WTC11 (cell line): ENCODE measurements around the gene R3HDM1. TPM values are rescaled to one million over a fixed set of nuclear protein-coding genes. Genes with fewer than 3 reads are reported as not detected.
A peak's percentile ranks its signal among the peaks of the same experiment; 100 is the strongest.

ENCODE experiments used
- ATAC-seq: fragments of 200-7000 bp; cut with Tn5 transposase; 2 replicates; pipeline ENCODE4 v1.10.0; 2021; ENCODE audit warnings: mild to moderate bottlenecking, moderate library complexity
- CTCF ChIA-PET: fragments of 300-600 bp; sonication (Branson Sonifier 250); formaldehyde crosslinking; loops from one replicate; lab custom pipeline; 2021; ENCODE audit warnings: antibody characterized with exemption; lab: Charles Lee
- POLR2A ChIA-PET: fragments of 350-600 bp; sonication (Branson Sonifier 250); formaldehyde crosslinking; loops from one replicate; lab custom pipeline; 2021; ENCODE audit warnings: antibody characterized with exemption; lab: Charles Lee
- DNase-seq: peaks from one replicate; pipeline ENCODE4 v3.0.0; 2021; ENCODE audit warnings: low spot score
- H3K27ac Mint-ChIP-seq: 2 replicates; pipeline ENCODE4 v1.8.0; 2021; ENCODE audit warnings: mixed read lengths
- H3K27me3 Mint-ChIP-seq: 2 replicates; pipeline ENCODE4 v1.8.0; 2021; ENCODE audit warnings: low read depth, mild to moderate bottlenecking, moderate library complexity, mixed read lengths
- H3K36me3 Mint-ChIP-seq: 2 replicates; pipeline ENCODE4 v1.8.0; 2021; ENCODE audit warnings: mixed read lengths
- H3K4me1 Mint-ChIP-seq: 2 replicates; pipeline ENCODE4 v1.8.0; 2022; ENCODE audit warnings: mixed read lengths
- H3K4me3 Mint-ChIP-seq: 2 replicates; pipeline ENCODE4 v1.8.0; 2021; ENCODE audit warnings: mild to moderate bottlenecking, moderate library complexity, mixed read lengths
- H3K9me3 Mint-ChIP-seq: 2 replicates; pipeline ENCODE4 v1.8.0; 2021; ENCODE audit warnings: mixed read lengths
- ATF1 ChIP-seq: sonication (generic); formaldehyde crosslinking; IDR thresholded peaks from 2 replicates; pipeline ENCODE4 v1.8.1; 2023; ENCODE audit warnings: mild to moderate bottlenecking, moderate library complexity, missing genetic modification reagents
- CREB1 ChIP-seq: sonication (generic); formaldehyde crosslinking; IDR thresholded peaks from 2 replicates; pipeline ENCODE4 v1.8.0; 2023; ENCODE audit warnings: mild to moderate bottlenecking, missing genetic modification reagents
- FOXK1 ChIP-seq: sonication (generic); formaldehyde crosslinking; IDR thresholded peaks from 2 replicates; pipeline ENCODE4 v1.8.0; 2022; ENCODE audit warnings: mild to moderate bottlenecking, moderate library complexity, missing genetic modification reagents
- KAT7 ChIP-seq: sonication (generic); formaldehyde crosslinking; IDR thresholded peaks from 2 replicates; pipeline ENCODE4 v1.8.1; 2023; ENCODE audit warnings: missing genetic modification reagents, mild to moderate bottlenecking, borderline replicate concordance
- NR2C2 ChIP-seq: sonication (generic); formaldehyde crosslinking; IDR thresholded peaks from 2 replicates; pipeline ENCODE4 v1.8.0; 2022; ENCODE audit warnings: mild to moderate bottlenecking, missing genetic modification reagents
- NR3C1 ChIP-seq: sonication (generic); formaldehyde crosslinking; conservative IDR thresholded peaks from 2 replicates; pipeline ENCODE4 v1.8.1; 2023; ENCODE audit warnings: low read depth, mild to moderate bottlenecking, missing genetic modification reagents
- SOX15 ChIP-seq: fragments of 250-450 bp; sonication (Bioruptor Pico); IDR thresholded peaks from 2 replicates; pipeline ENCODE4 v1.9.0; 2021; ENCODE audit warnings: mild to moderate bottlenecking
- TEAD4 ChIP-seq: sonication (generic); formaldehyde crosslinking; IDR thresholded peaks from 2 replicates; pipeline ENCODE4 v1.8.0; 2022; ENCODE audit warnings: mild to moderate bottlenecking, missing genetic modification reagents
- ZNF121 ChIP-seq: sonication (generic); formaldehyde crosslinking; IDR thresholded peaks from 2 replicates; pipeline ENCODE4 v1.8.0; 2023; ENCODE audit warnings: missing genetic modification reagents
- ZNF138 ChIP-seq: sonication (generic); formaldehyde crosslinking; conservative IDR thresholded peaks from 2 replicates; pipeline ENCODE4 v1.8.1; 2022; ENCODE audit warnings: mild to moderate bottlenecking, moderate library complexity, missing genetic modification reagents
- ZNF219 ChIP-seq: sonication (generic); formaldehyde crosslinking; IDR thresholded peaks from 2 replicates; pipeline ENCODE4 v1.8.0; 2023; ENCODE audit warnings: missing genetic modification reagents, mild to moderate bottlenecking, borderline replicate concordance
- ZNF232 ChIP-seq: sonication (generic); formaldehyde crosslinking; IDR thresholded peaks from 2 replicates; pipeline ENCODE4 v1.8.0; 2022; ENCODE audit warnings: mild to moderate bottlenecking, missing genetic modification reagents
- ZNF416 ChIP-seq: fragments of 250-450 bp; sonication (Bioruptor Pico); IDR thresholded peaks from 2 replicates; pipeline ENCODE4 v1.9.0; 2021; ENCODE audit warnings: mild to moderate bottlenecking, inconsistent platforms
- total RNA-seq: library from RNA; stranded (reverse); gene quantifications from 3 replicates; pipeline ENCODE4 v1.2.3, GENCODE V29; 2021
- TF ChIP-seq, protein P1 (sequence below): sonication (generic); formaldehyde crosslinking; IDR thresholded peaks from 2 replicates; pipeline ENCODE4 v1.8.0; 2023; ENCODE audit warnings: mild to moderate bottlenecking, missing genetic modification reagents
- TF ChIP-seq, protein P2 (sequence below): sonication (generic); formaldehyde crosslinking; IDR thresholded peaks from 2 replicates; pipeline ENCODE4 v1.8.1; 2023; ENCODE audit warnings: mild to moderate bottlenecking, moderate library complexity, missing genetic modification reagents
- TF ChIP-seq, protein P3 (sequence below): sonication (generic); formaldehyde crosslinking; IDR thresholded peaks from 2 replicates; pipeline ENCODE4 v1.8.0; 2022; ENCODE audit warnings: mild to moderate bottlenecking, missing genetic modification reagents
- TF ChIP-seq, protein P4 (sequence below): sonication (generic); formaldehyde crosslinking; IDR thresholded peaks from 2 replicates; pipeline ENCODE4 v1.8.1; 2023; ENCODE audit warnings: mild to moderate bottlenecking, missing genetic modification reagents, moderate library complexity
- TF ChIP-seq, protein P5 (sequence below): sonication (generic); formaldehyde crosslinking; IDR thresholded peaks from 2 replicates; pipeline ENCODE4 v1.8.1; 2023; ENCODE audit warnings: mild to moderate bottlenecking, missing genetic modification reagents, moderate library complexity
- TF ChIP-seq, protein P6 (sequence below): sonication (generic); formaldehyde crosslinking; IDR thresholded peaks from 2 replicates; pipeline ENCODE4 v1.8.1; 2022; ENCODE audit warnings: missing genetic modification reagents, borderline replicate concordance

Gene R3HDM1
- total RNA-seq, 1 experiment from 2014 or later, result 58.4 TPM

DNA sequence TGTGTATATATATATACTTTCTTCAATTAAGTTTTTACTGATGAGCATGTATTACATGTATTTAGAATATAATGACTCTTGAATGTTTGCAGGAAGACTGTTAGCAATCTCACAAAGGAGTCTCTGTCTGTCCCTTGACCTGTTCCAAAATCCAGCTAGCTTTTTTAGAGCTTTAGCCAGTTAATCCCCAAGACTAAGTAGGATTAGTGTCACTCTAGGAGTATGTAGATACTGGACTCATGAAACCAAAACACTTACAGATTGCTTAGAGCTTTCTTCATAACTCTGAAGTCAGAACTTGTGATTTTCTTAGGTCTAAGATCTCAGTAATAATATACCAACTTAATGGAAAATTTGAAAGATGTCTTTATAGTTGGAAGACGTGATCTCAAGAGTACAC is 212.6 kb downstream of the R3HDM1 start:
- H3K36me3 Mint-ChIP-seq, result peaks cover 15% of the 10 kb centered on the region
- DNase-seq, result no peak
- H3K27me3 Mint-ChIP-seq, result no peaks in the 10 kb centered on the region
- no peaks in the 10 kb centered on the region for H3K9me3 Mint-ChIP-seq
- H3K27ac Mint-ChIP-seq, result 0 out of 2 replicates have a peak overlapping the region, but pooled peaks have one; percentile 28
- no peak for ATAC-seq
- POLR2A ChIA-PET, result no interaction called here
- no peak for TF ChIP-seq ZNF121
- TF ChIP-seq, protein P1, sequence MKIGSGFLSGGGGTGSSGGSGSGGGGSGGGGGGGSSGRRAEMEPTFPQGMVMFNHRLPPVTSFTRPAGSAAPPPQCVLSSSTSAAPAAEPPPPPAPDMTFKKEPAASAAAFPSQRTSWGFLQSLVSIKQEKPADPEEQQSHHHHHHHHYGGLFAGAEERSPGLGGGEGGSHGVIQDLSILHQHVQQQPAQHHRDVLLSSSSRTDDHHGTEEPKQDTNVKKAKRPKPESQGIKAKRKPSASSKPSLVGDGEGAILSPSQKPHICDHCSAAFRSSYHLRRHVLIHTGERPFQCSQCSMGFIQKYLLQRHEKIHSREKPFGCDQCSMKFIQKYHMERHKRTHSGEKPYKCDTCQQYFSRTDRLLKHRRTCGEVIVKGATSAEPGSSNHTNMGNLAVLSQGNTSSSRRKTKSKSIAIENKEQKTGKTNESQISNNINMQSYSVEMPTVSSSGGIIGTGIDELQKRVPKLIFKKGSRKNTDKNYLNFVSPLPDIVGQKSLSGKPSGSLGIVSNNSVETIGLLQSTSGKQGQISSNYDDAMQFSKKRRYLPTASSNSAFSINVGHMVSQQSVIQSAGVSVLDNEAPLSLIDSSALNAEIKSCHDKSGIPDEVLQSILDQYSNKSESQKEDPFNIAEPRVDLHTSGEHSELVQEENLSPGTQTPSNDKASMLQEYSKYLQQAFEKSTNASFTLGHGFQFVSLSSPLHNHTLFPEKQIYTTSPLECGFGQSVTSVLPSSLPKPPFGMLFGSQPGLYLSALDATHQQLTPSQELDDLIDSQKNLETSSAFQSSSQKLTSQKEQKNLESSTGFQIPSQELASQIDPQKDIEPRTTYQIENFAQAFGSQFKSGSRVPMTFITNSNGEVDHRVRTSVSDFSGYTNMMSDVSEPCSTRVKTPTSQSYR (CRISPR knock-in tag), result no peak
- TF ChIP-seq, protein P2, sequence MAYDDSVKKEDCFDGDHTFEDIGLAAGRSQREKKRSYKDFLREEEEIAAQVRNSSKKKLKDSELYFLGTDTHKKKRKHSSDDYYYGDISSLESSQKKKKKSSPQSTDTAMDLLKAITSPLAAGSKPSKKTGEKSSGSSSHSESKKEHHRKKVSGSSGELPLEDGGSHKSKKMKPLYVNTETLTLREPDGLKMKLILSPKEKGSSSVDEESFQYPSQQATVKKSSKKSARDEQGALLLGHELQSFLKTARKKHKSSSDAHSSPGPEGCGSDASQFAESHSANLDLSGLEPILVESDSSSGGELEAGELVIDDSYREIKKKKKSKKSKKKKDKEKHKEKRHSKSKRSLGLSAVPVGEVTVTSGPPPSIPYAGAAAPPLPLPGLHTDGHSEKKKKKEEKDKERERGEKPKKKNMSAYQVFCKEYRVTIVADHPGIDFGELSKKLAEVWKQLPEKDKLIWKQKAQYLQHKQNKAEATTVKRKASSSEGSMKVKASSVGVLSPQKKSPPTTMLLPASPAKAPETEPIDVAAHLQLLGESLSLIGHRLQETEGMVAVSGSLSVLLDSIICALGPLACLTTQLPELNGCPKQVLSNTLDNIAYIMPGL (CRISPR knock-in tag), result no peak
- TF ChIP-seq, all 79 proteins: peak for 0
- Mint-ChIP-seq H3K4me1 (peaks cover 21% of the 10 kb centered on the region), H3K4me3 (peak overlapping the region; percentile 38)
- CTCF ChIA-PET, result interaction anchor here (1.5 kb wide), 2 partner anchors 54 to 755 kb away, joined by 3 read pairs; no protein-coding TSS in a partner anchor

DNA sequence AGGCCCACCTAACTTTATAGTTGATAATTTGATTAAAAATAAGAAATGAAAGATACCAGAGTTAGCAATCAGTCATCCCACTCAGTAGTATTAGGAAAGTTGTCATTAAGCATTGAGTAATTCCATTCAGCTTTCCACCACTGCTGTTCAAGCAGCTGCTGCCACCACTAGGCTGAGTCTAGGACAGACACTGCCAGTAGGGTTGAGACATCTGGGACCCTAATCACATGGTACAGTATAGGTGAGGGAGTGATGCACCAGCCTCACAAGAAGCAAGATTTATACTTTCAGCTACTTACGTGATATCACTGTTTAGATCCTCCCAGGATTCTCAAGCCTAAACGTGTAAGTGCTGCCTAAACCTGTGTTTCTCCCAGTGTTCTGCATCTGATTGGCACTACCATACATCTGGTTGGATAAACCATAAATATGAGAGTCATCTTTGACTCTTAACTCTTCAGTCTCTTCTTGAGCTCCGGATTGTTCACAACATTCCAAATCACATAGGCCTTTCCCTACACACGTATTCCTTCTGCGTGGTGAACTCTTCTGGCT is 213.6 kb downstream of the R3HDM1 start:
- no peak overlapping the region for H3K27ac Mint-ChIP-seq
- POLR2A ChIA-PET, result no interaction called here
- TF ChIP-seq, protein P3, sequence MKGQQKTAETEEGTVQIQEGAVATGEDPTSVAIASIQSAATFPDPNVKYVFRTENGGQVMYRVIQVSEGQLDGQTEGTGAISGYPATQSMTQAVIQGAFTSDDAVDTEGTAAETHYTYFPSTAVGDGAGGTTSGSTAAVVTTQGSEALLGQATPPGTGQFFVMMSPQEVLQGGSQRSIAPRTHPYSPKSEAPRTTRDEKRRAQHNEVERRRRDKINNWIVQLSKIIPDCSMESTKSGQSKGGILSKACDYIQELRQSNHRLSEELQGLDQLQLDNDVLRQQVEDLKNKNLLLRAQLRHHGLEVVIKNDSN (CRISPR knock-in tag), result no peak
- TF ChIP-seq, protein P4, sequence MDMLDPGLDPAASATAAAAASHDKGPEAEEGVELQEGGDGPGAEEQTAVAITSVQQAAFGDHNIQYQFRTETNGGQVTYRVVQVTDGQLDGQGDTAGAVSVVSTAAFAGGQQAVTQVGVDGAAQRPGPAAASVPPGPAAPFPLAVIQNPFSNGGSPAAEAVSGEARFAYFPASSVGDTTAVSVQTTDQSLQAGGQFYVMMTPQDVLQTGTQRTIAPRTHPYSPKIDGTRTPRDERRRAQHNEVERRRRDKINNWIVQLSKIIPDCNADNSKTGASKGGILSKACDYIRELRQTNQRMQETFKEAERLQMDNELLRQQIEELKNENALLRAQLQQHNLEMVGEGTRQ (CRISPR knock-in tag), result peak; percentile 23; the same call in 1 of the 2 replicates
- H3K4me3 Mint-ChIP-seq, result peak overlapping the region; percentile 38
- no peaks in the 10 kb centered on the region for H3K27me3 Mint-ChIP-seq
- DNase-seq, result peak; percentile 24
- CTCF ChIA-PET, result interaction anchor here (0.5 to 1.7 kb wide), 4 partner anchors 16 to 756 kb away, joined by 3 to 6 read pairs (median 4); no protein-coding TSS in a partner anchor
- H3K9me3 Mint-ChIP-seq, result no peaks in the 10 kb centered on the region
- peaks cover 21% of the 10 kb centered on the region for H3K4me1 Mint-ChIP-seq
- peaks cover 25% of the 10 kb centered on the region for H3K36me3 Mint-ChIP-seq
- ATAC-seq, result peak; percentile 14

DNA sequence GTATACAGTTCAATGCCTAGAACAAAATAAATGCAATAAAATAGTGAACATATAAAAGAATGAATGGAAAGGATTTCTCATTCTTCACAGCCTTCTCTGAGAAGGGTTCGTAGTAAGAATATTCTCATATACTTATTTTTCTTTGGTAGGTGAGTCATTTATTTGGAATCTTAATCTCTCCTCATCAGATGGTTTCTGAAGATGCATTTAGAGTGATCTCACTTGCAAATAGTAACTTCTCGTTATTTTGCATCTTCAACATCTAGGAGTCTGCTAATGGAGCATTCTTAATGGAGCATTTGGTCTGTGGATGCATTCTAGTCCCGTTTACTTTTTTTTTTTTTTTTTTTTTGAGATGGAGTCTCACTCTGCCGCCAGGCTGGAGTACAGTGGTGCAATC is 214.3 kb downstream of the R3HDM1 start:
- POLR2A ChIA-PET, result no interaction called here
- Mint-ChIP-seq H3K27ac (no peak overlapping the region), H3K4me1 (peaks cover 21% of the 10 kb centered on the region), H3K36me3 (peaks cover 29% of the 10 kb centered on the region), H3K9me3 (no peaks in the 10 kb centered on the region), H3K4me3 (no peak overlapping the region), H3K27me3 (no peaks in the 10 kb centered on the region)
- no peak for DNase-seq
- no peak for TF ChIP-seq ATF1
- TF ChIP-seq CREB1 (CRISPR knock-in tag), result no peak
- no peak for TF ChIP-seq ZNF138 (CRISPR knock-in tag)
- TF ChIP-seq TEAD4, result no peak
- no peak for TF ChIP-seq NR2C2 (CRISPR knock-in tag)
- no peak for TF ChIP-seq NR3C1 (CRISPR knock-in tag)
- TF ChIP-seq, protein P5, sequence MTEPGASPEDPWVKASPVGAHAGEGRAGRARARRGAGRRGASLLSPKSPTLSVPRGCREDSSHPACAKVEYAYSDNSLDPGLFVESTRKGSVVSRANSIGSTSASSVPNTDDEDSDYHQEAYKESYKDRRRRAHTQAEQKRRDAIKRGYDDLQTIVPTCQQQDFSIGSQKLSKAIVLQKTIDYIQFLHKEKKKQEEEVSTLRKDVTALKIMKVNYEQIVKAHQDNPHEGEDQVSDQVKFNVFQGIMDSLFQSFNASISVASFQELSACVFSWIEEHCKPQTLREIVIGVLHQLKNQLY (CRISPR knock-in tag), result no peak
- no peak for TF ChIP-seq KAT7 (CRISPR knock-in tag)
- TF ChIP-seq ZNF219 (CRISPR knock-in tag), result no peak
- no peak for TF ChIP-seq FOXK1 (CRISPR knock-in tag)
- TF ChIP-seq ZNF416 (CRISPR knock-in tag), result no peak
- TF ChIP-seq ZNF232, result no peak
- TF ChIP-seq, protein P6, sequence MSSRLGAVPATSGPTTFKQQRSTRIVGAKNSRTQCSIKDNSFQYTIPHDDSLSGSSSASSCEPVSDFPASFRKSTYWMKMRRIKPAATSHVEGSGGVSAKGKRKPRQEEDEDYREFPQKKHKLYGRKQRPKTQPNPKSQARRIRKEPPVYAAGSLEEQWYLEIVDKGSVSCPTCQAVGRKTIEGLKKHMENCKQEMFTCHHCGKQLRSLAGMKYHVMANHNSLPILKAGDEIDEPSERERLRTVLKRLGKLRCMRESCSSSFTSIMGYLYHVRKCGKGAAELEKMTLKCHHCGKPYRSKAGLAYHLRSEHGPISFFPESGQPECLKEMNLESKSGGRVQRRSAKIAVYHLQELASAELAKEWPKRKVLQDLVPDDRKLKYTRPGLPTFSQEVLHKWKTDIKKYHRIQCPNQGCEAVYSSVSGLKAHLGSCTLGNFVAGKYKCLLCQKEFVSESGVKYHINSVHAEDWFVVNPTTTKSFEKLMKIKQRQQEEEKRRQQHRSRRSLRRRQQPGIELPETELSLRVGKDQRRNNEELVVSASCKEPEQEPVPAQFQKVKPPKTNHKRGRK (CRISPR knock-in tag), result no peak
- no peak for TF ChIP-seq SOX15 (CRISPR knock-in tag)
- no peak for ATAC-seq
- CTCF ChIA-PET, result interaction anchor here (1.7 kb wide), 1 partner anchor 52 kb away, joined by 6 read pairs; no protein-coding TSS in a partner anchor
